A204.1 (cell line): ENCODE results near the gene THY1.
"Not testable (repeated sequence)": the region's sequence is repeated elsewhere in the genome, so short reads cannot be mapped to it uniquely, and the experiment has no call there.

Experiments used
- FAIRE-seq: peaks from 2 replicates; lab custom pipeline; 2012; peaks lifted over from hg19 to GRCh38; lab: Jason Lieb, UNC

Gene THY1

GRCh38 chr11:119422809-119423508 lies at the start of gene THY1:
Gene THY1, minus strand, starts transcription at chr11:119423172. Its CDS starts 2,267 bp downstream, at chr11:119420905.
- no peak for FAIRE-seq

GRCh38 chr11:119472186-119472855 lies 49.3 kb upstream of the THY1 start:
- FAIRE-seq = no peak

DNA sequence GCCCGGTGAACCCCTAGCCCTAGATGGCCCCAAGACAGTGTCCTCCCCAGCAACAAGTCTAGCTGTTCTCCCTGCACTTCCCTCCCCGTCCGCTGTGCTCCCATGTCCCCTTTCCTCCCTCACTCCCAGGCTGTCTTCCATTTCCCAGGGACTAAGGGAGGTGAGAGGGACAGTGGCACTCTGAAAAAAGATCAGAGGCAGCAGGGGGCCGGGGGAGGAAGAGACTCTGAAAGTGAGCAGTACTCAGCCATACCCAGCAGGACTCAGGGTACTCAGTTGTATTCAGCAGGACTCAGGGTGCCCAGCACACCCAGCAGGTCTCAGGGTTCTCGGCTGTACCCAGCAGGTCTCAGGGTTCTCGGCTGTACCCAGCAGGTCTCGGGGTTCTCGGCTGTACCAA lies 48.4 kb upstream of the THY1 start:
- no peak for FAIRE-seq

GRCh38 chr11:119470317-119471291 lies 47.6 kb upstream of the THY1 start:
- FAIRE-seq = no peak

GRCh38 chr11:119469506-119469905 lies 46.5 kb upstream of the THY1 start:
- no peak for FAIRE-seq

DNA sequence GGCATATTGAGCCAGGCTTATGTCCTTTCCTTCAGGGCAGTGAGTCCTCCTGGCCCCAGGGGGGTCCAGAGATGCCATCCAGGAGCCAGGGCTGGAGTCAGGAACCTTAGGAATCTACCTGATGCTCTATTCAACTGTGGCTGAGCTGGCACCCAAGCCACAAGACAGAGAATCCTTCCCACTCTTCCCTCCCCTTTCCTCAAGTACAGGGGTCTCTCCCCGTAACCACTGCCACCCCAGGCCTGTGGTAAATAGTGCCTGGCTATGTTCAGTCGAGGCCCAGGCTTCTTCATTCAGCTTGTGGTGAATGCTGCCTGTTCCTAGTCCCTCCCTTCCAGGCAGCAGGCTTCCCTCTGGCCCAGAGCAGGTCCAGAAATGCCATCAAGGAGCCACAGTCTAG lies 45.5 kb upstream of the THY1 start:
- FAIRE-seq = no peak

DNA sequence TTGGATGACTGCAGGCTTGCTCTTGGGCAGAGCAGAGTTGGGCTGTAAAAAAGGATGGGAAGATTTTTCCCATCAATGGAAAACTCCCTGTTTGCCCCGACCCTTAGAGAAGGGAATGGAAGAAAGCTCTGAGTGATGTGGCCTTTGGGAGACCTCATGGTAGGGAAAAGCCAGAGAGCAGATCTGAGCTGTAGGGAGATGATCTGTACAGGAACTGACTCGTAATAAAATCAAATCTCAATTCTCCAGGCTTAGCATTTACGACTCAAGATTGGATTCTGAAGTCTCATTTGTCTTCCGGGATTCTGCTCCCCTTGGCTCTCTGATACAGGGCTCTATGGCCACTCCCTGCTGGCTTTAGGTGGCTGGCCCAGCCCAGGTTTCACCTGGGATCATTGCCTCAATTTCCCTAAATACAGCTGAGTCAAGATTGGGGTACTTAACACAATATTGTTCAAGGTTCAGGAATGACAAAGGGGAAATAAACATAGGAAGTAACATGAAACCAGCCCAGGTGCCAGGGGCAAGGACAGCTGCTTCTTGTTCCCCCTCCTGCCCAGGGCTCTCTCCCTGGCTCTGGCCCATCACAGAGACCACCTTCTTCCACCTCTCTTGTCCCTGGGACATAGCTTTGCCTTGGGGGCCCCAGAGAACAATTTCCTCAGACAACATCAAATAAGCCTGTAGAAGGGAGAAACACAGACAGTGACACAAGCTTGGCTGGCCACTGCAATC lies 38.4 kb upstream of the THY1 start:
- FAIRE-seq = no peak

DNA sequence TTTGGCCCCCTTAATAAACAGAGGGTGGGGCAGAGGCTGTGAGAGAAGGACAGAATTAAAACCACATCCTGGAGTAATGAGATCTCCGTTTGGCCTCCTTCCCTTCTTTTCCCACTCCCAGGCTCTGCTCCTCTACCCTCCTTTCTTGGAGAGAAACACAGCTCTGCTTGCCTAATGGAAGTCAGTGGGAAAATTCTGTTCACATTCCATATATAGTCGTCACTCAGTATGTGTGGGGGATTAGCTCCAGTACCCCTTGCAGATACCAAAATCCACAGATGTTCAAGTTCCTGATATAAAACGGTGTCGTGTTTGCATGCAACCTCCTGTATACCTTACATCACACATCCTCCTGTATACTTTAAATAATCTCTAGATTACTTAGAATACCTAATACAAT lies 37.6 kb upstream of the THY1 start:
- FAIRE-seq = no peak

DNA sequence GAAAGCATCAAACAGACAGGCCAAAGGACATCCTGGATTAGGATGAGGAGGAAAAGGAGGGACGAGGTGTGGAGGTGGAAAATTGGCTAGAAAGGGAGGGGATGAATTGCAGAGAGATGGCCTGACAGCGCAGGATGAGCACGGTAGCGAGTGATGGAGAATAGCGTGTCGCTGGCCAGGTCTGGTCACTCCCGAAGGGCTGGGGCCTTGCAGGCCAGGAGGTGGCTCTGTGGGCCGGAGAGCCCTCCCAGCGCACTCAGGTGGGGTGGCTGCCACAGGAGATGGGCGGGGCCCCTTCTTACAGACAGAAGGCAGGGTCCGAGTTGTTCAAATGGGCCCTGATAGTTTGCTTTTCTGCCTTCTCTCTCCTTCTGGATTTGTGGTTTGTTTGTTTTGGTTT lies 37.1 kb upstream of the THY1 start:
- no peak for FAIRE-seq

DNA sequence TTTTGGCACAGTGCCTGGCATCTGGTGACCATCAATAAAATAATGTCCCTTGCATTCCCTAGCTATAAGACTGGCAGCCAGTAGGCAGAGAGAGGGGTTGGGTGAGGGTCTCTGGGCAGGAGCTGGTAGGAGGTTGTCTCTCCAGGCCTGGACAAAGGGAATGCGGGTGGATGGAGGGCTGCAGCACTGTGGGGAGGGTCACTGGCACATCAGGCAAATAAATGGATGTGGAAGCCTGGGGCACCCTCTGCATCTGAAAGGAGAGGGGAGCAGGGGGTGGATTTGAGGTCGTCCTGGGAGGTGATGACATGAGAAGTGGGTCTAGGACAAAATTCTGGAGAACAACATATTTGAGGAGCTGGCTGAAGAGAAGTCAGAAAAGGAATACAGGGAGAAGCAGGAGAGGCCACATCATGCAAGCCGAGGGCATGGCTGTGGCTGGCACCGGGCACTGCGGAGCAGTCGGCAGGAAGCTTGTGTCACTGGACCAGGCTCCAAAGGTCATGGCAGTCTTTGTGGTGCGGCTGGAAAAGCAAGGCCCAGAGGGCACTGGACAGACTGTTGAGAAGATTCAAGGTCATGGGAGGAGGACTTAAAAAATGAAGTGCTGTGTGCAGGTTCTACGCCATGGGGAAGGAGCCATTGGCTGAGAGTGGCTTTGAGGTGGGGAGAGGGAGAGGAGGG lies 36.5 kb upstream of the THY1 start:
- FAIRE-seq = no peak

DNA sequence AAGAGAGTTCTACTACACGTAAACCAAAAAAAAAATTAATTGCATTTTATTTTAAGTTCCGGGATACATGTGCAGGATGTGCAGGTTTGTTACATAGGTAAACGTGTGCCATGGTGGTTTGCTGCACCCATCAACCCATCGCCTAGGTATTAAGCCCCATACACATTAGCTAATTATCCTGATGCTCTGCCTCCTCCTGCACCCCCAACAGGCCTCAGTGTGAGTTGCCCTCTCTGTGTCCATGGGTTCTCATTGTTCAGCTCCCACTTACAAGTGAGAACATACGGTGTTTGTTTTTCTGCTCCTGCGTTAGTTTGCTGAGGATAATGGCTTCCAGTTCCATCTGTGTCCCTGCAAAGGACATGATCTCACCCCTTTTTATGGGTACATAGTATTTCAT lies 32.7 kb upstream of the THY1 start:
- FAIRE-seq = not testable (repeated sequence)

GRCh38 chr11:119455241-119455640 lies 32.3 kb upstream of the THY1 start:
- FAIRE-seq = not testable (repeated sequence)

- FAIRE-seq = no peak
These were observed 30.9 kb upstream of the THY1 start for GRCh38 chr11:119453881-119454280.

GRCh38 chr11:119450590-119451326 lies 27.8 kb upstream of the THY1 start:
- no peak for FAIRE-seq

GRCh38 chr11:119449498-119449897 lies 26.5 kb upstream of the THY1 start:
- no peak for FAIRE-seq

DNA sequence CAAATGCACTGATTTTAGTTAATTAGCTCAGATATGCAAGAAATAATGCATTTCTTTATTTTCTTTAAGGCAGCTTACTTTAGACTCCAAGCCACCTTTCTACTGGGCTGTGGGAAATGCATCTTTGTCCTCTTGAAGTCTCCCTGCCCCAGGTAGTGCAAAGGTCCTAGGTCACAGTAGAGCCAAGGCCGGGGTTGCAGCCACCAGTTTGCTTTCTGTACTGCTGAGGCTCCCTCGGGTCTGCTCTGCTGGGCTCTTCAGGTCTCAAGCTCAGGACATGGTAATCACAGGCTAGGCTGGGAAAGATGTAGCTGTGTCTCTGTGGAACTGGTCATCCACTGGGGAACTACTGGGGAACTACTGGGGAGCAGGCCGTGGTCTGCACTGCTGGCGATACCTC lies 25.4 kb upstream of the THY1 start:
- no peak for FAIRE-seq

GRCh38 chr11:119447664-119448242 lies 24.8 kb upstream of the THY1 start:
- no peak for FAIRE-seq

DNA sequence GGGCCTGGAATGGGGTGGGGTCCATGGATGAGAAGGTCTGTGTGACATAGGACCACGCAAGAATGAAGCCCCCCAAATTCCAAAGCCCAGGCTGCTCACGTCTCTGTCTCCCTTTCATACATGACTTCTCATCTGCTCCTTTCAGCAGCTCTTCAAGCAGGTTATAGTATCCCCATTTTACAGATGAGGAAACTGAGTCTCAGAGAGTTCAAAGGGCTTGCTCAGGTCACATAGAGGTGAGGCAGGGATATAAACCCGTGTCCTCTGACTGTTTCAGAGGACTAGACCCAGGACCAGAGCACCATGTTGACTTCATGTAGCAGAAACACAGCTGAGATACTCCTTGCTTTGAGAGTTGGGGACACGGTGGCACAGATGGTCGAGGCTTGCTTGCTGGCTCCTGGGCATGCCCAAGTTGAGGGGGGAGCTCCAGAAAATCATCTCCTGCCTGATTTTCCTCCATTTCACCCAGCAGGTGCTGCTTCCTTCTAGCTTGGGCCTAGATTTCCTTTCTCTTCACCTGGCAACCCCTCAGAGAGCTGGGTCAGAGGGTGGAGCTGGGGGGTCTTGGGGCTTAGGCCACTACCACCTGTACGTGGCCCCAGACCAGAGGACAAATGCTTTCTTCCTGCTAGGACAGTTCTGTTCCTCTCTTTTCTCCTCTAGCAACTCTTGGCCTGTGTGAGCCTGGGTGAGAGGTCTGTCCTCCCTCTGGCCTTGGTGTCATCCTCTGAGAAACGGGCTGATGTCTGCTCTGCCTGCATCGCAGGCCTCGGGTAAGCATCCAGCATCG lies 24.1 kb upstream of the THY1 start:
- no peak for FAIRE-seq

DNA sequence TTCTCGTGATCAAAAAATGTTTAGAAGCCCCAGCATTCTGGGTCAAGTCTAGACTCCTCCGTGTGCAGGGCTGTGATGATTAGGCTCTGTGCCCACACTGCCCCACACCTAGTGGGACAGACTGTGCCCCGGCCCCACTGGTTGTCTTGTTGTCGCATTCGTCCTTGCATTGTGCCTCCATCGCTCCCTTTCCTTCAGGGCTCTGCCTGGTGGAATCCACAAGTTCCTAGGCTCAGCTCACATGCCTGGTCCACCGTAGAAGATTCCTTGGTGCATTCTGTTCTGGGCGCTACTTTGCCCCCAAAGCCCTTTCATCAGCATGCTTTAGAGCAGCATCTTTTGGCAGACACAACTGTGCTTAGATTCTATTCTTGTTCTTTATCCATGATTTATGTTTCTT lies 23.5 kb upstream of the THY1 start:
- FAIRE-seq = no peak

- no peak for FAIRE-seq
These were observed 22.9 kb upstream of the THY1 start for GRCh38 chr11:119445850-119446249.
